ACHN (cell line): ENCODE data around the gene MINDY4.
"Not testable (repeated sequence)": the region's sequence is repeated elsewhere in the genome, so short reads cannot be mapped to it uniquely, and the experiment has no call there.

Experiments
- DNase-seq: peaks from one replicate; pipeline ENCODE4 v3.0.0-alpha.2; 2015
- in situ Hi-C: cut with HindIII; loops from 2 replicates; pipeline ENCODE4 v1.10.0; 2017; ENCODE audit warnings: low sequenced_read_pairs, low pct_ligation_motif_present, low pct_unique_long_range_greater_than_20kb

MINDY4 gene

GRCh38 chr7:30795161-30795948 is 24.1 kb downstream of the MINDY4 start:
- peak; percentile 35 for DNase-seq
- in situ Hi-C loops, result loop anchor here (25.0 kb wide), 1 partner anchor 317 kb away; no protein-coding TSS in a partner anchor

DNA sequence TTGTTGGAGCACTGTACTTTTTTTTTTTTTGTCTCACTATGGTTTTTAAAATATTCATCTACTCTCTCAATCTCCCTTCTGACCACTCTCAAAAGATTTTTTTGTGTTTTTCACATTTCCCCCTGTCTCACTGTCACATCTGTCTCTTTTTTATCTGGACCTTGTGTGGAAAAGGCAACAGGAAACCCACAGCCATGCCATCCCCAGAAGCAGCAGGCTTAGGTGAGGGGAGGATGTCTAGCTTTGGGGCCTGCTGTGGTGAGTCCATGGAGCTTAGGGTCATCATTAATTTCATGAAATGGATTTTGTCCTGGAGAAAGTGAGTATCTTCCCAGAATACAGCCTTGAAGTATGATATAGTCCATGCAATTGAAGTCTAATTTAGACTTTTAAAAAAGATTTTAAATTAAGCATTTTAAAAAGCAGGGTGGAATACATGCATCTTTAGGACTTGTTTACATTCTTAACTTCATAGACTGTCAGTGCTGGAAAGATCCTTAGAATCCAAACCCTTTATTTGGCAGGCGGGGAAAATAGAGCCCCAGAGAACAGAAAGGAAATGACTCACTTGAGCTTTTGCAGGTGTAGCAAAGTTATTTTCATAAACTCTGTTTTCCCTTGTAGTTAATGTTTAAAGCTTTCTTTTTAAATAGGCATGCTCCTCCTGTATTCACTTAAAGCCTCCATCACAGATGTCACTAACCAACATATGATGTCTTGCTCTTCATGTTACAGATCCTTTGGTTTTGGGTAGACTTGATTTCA is 25.1 kb downstream of the MINDY4 start:
- in situ Hi-C loops, result loop anchor here (25.0 kb wide), 1 partner anchor 316 kb away; no protein-coding TSS in a partner anchor
- peak; percentile 76 for DNase-seq

DNA sequence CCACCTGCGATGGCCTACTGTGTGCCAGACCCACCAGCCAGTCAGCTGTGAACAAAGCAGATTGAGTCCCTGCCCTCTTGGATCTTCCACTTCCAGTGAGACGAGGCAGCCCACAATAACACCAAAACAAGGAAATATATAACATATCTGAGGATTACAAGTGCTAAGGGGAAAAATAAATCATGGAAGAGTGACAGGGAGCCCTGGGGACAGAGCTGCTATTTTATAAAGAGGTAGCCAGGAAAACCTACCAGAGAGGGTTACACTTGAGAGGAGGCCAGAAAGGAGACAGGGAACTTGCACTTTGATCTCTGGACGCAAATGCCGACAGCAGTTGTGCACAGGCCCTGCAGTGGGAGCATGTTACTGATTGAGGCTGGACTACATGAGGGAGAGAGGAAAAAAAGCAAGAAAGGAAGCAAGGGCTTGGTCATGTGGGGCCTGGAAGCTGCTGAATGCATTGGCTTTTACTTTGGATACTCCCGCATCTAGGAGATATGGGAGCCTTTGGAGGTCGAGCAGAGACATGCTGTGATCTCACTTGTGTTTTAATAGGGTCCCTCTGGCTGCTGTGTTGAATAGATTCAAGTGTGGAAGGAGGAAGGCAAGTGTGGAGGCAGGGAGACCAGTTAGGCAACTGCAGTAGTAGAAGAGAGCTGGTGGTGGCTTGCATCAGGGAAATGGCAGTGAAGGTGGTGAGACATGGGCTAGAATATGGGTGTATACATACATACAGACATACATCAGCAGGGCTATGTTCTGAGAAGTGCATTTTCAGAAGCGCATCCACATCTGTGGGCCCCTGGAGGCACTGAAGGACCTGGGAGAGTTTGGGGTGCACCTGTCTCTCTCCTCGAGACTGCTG is 26.2 kb downstream of the MINDY4 start:
- in situ Hi-C loops, result loop anchor here (25.0 kb wide), 1 partner anchor 315 kb away; no protein-coding TSS in a partner anchor
- no peak for DNase-seq

GRCh38 chr7:30799206-30799975 is 28.2 kb downstream of the MINDY4 start:
- peak; percentile 74 for DNase-seq
- in situ Hi-C loops, result loop anchor here (25.0 kb wide), 1 partner anchor 313 kb away; no protein-coding TSS in a partner anchor

GRCh38 chr7:30799976-30800661 is 28.9 kb downstream of the MINDY4 start:
- in situ Hi-C loops, result loop anchor here (25.0 kb wide), 1 partner anchor 312 kb away; no protein-coding TSS in a partner anchor
- no peak for DNase-seq

- in situ Hi-C loops, result no loop called here
- DNase-seq, result peak; percentile 85
These were observed 29.6 kb downstream of the MINDY4 start for GRCh38 chr7:30800785-30801252.

DNA sequence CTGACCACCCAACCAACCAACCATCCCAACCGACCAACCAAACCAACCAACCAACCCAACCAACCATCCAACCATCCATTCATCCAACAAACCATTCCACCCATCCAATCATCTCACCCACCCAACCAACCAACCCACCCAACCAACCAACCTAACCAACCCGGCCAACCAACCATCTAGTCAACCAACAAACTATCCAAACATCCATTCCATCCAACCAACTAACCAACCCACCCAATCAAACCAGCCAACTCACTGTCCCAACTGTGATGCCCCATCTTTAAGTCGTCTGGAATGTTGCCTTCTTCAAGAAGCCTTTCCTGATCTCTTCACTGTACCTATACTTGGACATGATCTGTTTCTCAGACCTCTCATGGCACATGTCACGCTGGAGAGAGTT is 31.6 kb downstream of the MINDY4 start:
- no peak for DNase-seq
- in situ Hi-C loops, result no loop called here

GRCh38 chr7:30804078-30804661 is 33.0 kb downstream of the MINDY4 start:
- in situ Hi-C loops, result no loop called here
- no peak for DNase-seq

DNA sequence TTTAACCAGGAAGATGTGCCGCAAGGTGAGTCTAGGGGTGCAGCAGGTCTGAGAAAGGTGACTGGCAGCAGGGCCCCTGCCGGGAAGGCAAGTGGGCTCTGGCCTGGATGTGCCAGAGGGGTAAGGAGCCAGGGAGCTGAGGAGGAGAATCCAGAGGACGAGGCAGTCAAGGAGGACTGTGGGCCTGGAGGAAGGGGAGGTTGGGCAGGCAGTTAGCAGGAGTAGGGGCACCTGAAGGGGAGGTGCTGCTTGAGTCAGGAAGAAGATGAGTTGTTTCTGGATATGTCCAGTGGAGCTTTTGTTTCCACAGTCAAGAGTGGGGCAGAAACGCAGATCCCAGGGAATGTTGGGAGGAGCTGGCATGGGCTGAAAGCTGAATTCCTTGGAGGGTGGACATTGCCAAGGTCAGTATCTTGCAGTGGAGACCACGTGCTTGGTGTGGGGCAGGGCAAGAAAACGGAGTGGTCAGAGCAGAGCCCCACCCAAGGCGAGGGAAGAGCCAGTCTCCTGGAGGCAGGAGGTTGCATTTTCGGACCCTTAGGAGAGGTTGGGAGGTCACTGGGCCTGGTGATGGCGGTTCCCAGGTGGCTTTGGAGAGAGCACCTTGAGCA is 34.0 kb downstream of the MINDY4 start:
- in situ Hi-C loops, result no loop called here
- no peak for DNase-seq

DNA sequence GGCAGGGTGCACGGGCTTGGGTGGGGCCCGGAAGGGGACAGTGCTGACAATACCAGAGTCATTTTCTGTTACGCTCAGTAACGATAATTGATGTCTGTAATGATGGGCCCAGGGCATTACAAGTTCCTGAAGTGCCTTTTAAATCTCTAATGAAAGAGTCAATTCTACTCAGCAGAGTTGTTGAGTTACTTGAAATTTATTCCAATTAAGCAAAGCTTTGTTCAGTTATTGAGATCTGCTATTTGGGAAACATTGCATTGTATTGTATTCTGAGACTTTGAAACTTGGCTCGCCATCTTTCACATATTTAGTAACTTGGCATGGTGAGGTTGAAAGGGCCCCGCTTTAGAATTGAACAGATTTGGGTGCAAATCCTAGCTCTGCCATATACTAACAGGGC is 34.7 kb downstream of the MINDY4 start:
- in situ Hi-C loops, result no loop called here
- no peak for DNase-seq

DNA sequence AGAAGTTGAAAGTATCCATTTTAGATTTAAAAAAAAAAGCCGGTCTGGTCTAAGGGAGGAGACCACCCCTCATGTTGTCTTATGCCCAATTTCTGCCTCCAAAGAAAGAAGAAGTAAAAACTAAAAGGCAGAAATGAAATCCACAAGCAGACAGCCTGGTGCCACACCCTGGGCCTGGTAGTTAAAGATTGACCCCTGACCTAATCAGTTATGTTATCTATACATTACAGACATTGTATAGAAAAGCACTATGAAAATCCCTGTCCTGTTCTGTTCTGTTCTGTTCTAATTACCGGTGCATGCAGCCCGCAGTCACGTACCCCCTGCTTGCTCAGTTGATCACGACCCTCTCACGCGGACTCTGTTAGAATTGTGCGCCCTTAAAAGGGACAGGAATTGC is 36.3 kb downstream of the MINDY4 start:
- DNase-seq, in situ Hi-C loops: not testable (repeated sequence)

GRCh38 chr7:30807941-30808340 is 36.7 kb downstream of the MINDY4 start:
- in situ Hi-C loops, DNase-seq: not testable (repeated sequence)

GRCh38 chr7:30810986-30811385 is 39.8 kb downstream of the MINDY4 start:
- in situ Hi-C loops, result no loop called here
- no peak for DNase-seq

DNA sequence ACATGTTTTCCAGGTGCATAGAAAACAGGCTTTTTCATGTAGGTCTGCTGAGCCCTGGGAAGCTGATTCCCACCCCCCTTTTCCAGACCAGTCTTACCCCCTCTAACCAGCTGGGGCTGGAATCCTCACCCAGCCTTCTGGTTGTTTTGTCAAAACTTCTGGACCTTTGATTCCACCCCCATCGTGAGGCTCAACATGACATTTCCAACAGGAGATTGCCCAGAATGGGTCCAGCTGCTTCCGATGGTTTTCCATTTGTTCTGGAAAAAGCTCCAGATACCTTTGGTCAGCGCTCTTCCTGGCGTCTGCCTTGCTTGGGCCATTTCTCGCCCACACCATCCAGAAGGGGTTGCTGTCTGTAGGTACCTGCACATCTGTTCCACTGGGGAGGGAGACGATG is 41.5 kb downstream of the MINDY4 start:
- in situ Hi-C loops, result no loop called here
- DNase-seq, result no peak

GRCh38 chr7:30813466-30813865 is 42.2 kb downstream of the MINDY4 start:
- DNase-seq, result no peak
- in situ Hi-C loops, result no loop called here

- no peak for DNase-seq
These were observed 43.6 kb downstream of the MINDY4 start for GRCh38 chr7:30814700-30815387.

More at GRCh38 chr7:30814700-30815387, 43.6 kb downstream of the MINDY4 start:
- in situ Hi-C loops, result no loop called here
